Mesothelial cell of epicardium (in vitro differentiated cells): Measurements from ENCODE around the gene URB2. TPM values are rescaled to one million over a fixed set of nuclear protein-coding genes. Genes with fewer than 3 reads are reported as not detected.

ENCODE experiments used
- DNase-seq, 2 experiments: peaks; one replicate each; pipeline ENCODE4 v3.0.0; 2021; ENCODE audit warnings: low spot score in 2 of 2; ENCODE audit not compliant: unreplicated experiment in 2 of 2
- H3K27ac Mint-ChIP-seq: 2 replicates; pipeline ENCODE4 v1.8.0; 2021; ENCODE audit warnings: mixed read lengths
- H3K27me3 Mint-ChIP-seq: 2 replicates; pipeline ENCODE4 v1.8.0; 2021; ENCODE audit warnings: low read depth, mixed read lengths
- H3K36me3 Mint-ChIP-seq: 2 replicates; pipeline ENCODE4 v1.8.0; 2021; ENCODE audit warnings: mixed read lengths
- H3K4me1 Mint-ChIP-seq: 2 replicates; pipeline ENCODE4 v1.8.0; 2021; ENCODE audit warnings: mixed read lengths
- H3K4me3 Mint-ChIP-seq: 2 replicates; pipeline ENCODE4 v1.8.0; 2021; ENCODE audit warnings: mild to moderate bottlenecking, moderate library complexity, mixed read lengths
- H3K9me3 Mint-ChIP-seq: 2 replicates; pipeline ENCODE4 v1.8.0; 2021; ENCODE audit warnings: mixed read lengths
- total RNA-seq: library from RNA; stranded (reverse); gene quantifications from 3 replicates; pipeline ENCODE4 v1.2.1, GENCODE V29; 2021
- TF ChIP-seq, protein P1 (sequence below): fragments of 200-600 bp; sonication (generic); IDR thresholded peaks from one replicate; pipeline ENCODE4 v1.5.0; 2021; ENCODE audit warnings: antibody characterized with exemption; ENCODE audit not compliant: unreplicated experiment

The URB2 gene
- total RNA-seq: 11.3 to 13.1 TPM (median 11.4 TPM) in 3 replicates

DNA sequence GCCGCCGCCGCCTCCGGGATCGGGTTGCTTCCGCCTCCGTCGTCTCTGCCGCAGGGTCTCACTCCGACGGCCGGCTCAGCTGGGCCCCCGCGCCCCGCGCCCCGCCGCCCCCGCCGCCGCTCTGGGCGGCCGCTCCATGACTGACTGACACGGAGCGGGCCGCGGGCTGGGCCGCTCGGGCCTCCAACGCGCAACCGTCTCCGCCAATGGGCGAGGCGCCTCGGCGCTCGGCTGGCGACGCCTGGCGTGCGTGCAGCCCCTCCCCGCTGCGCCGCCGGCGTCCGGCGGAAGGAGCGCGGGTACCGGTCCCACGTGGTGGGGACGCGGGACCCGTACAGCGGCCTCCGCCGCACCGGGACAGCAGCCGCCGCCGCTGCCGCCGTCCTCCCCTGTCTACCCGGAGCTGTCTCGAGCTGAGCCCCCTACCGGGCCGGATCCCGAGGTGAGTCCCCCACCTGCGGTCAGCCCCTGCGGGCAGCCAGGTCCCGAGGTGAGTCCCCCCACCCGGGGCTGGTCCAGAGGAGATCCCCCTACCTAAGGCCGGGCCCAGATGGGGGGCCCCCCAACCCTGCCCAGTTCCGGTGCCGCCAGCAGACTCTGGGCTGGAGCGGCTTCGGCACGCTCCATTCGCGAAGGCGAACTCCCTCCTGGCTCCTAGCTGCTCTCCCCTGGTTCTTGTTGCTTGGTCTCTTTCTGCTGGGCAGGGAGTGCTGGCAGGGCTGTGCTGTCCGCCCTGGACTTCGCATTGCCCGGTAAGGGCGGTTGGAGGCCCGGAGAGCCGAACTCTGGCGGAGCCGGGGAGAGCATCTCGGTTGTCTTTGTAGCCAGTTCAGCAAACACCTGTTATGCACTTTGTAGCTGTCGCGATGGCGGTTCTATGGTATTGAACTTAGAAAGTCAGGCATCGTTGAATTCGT lies at the start of gene URB2, which contains the start of gene TAF5L:
TSS of gene URB2 (plus strand) at position 333 of the 917 bp plus-strand sequence. CDS start 1,387 bp downstream, outside the sequence.
TSS of gene TAF5L (minus strand) at position 208 of the 917 bp plus-strand sequence. CDS start 11,640 bp downstream, outside the sequence.
- Mint-ChIP-seq H3K4me1 (peaks cover 26% of the 10 kb centered on the region), H3K9me3 (no peaks in the 10 kb centered on the region), H3K4me3 (peak within 1 kb of the TSS; percentile 98), H3K36me3 (no peaks in the 10 kb centered on the region), H3K27ac (peak within 1 kb of the TSS; percentile 98), H3K27me3 (no peaks in the 10 kb centered on the region)
- DNase-seq: peak; percentile 81 to 86
- TF ChIP-seq, protein P1, sequence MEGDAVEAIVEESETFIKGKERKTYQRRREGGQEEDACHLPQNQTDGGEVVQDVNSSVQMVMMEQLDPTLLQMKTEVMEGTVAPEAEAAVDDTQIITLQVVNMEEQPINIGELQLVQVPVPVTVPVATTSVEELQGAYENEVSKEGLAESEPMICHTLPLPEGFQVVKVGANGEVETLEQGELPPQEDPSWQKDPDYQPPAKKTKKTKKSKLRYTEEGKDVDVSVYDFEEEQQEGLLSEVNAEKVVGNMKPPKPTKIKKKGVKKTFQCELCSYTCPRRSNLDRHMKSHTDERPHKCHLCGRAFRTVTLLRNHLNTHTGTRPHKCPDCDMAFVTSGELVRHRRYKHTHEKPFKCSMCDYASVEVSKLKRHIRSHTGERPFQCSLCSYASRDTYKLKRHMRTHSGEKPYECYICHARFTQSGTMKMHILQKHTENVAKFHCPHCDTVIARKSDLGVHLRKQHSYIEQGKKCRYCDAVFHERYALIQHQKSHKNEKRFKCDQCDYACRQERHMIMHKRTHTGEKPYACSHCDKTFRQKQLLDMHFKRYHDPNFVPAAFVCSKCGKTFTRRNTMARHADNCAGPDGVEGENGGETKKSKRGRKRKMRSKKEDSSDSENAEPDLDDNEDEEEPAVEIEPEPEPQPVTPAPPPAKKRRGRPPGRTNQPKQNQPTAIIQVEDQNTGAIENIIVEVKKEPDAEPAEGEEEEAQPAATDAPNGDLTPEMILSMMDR: no peak

DNA sequence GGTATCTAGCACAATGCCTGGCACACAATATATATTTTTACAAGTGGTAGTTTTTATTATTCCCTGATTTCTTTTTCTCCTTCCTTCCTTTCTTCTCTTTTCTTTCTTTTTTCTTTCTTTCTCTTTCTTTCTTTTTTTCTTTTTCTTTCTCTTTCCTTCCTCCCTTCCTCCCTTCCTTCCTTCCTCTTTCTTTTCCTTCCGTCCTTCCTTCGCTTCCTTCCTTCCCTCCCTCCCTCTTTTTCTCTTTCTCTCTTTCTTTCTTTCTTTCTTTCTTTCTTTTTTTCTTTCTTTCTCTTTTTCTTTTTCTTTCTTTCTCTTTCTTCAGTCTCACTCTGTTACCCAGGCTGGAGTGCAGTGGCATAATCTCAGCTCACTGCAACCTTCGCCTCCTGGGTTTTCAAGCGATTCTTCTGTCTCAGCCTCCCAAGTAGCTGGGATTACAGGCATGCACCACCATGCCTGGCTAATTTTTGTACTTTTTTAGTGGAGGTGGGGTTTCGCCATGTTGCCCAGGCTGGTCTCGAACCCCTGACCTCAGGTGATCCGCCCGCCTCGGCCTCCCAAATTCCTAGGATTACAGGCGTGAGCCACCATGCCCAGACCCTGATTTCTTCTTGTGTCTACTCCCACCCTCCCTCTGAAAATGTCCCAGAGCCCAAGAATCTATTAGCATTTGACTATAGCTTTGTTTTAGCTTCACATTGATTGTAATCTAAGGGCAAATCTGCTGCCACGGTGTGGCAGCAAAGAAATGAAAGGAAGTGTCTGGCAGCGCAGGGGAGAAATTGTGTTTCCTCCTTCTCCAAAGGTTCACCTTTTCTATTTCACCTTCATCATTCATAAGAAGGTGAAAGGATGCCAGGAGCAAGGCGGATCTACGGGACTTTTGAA lies 47.6 kb upstream of the URB2 start:
- Mint-ChIP-seq H3K27me3 (no peaks in the 10 kb centered on the region), H3K27ac (peak overlapping the region; percentile 76), H3K4me1 (peaks cover 16% of the 10 kb centered on the region), H3K4me3 (no peak overlapping the region), H3K9me3 (no peaks in the 10 kb centered on the region), H3K36me3 (no peaks in the 10 kb centered on the region)
- TF ChIP-seq, protein P1: no peak
- DNase-seq: no peak

DNA sequence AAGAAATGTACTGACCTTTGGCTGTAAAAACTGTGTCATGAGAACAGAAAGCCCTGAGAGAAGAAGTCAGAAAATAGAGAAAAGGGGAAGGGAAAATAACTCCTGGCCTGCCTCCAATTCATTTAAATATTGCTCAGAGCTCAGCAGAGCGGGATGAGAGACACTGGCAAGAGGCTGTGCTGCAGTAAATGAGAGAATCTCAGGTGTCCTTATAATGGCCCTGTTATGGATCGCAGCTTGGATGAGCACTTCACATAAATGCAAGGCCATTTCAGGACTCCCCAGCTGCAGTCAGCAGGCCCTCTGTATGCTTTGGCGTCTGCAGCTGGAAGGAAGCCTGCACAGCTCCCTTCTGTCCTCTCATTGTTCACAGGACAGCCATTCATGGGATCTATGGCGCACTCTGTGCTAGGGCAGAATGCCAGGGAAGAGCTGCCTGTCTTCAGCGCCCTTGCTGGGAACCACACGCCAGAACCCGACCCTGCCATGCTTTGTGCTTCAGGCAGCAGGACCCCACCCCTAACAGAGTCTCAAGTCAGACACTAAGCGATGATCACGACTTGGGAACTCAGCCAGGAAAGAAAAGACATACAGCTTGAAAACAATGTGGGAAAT lies 46.9 kb upstream of the URB2 start:
- H3K36me3 Mint-ChIP-seq: no peaks in the 10 kb centered on the region
- H3K27ac Mint-ChIP-seq: peak overlapping the region; percentile 76

DNA sequence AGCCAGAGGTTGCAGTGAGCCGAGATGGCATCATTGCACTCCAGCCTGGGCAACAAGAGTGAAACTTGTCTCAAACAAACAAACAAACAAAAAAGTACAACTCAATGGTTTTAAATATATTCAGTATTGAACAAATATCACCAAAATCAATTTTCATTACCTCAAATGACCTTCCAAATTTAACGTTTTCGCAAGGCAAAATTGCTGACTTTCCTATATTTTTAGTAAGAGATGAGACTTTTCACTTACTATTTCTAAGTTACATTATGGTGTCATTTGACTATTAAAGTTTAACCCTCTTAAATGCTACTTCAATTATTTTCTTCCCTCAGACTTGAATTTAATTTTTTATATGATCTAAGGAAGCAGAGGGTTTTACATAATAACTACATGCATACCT lies 44.6 kb upstream of the URB2 start:
- Mint-ChIP-seq H3K4me3 (no peak overlapping the region), H3K27me3 (no peaks in the 10 kb centered on the region), H3K9me3 (no peaks in the 10 kb centered on the region), H3K4me1 (peaks cover 16% of the 10 kb centered on the region), H3K27ac (no peak overlapping the region), H3K36me3 (no peaks in the 10 kb centered on the region)
- no peak for DNase-seq
- TF ChIP-seq, protein P1: no peak

More for the DNA sequence above, 46.9 kb upstream of the URB2 start:
- TF ChIP-seq, protein P1: no peak
- H3K27me3 Mint-ChIP-seq: no peaks in the 10 kb centered on the region
- no peaks in the 10 kb centered on the region for H3K9me3 Mint-ChIP-seq
- DNase-seq: peak in 1 of 2 experiments; percentile 40
- peaks cover 16% of the 10 kb centered on the region for H3K4me1 Mint-ChIP-seq
- peak overlapping the region; percentile 5 for H3K4me3 Mint-ChIP-seq

DNA sequence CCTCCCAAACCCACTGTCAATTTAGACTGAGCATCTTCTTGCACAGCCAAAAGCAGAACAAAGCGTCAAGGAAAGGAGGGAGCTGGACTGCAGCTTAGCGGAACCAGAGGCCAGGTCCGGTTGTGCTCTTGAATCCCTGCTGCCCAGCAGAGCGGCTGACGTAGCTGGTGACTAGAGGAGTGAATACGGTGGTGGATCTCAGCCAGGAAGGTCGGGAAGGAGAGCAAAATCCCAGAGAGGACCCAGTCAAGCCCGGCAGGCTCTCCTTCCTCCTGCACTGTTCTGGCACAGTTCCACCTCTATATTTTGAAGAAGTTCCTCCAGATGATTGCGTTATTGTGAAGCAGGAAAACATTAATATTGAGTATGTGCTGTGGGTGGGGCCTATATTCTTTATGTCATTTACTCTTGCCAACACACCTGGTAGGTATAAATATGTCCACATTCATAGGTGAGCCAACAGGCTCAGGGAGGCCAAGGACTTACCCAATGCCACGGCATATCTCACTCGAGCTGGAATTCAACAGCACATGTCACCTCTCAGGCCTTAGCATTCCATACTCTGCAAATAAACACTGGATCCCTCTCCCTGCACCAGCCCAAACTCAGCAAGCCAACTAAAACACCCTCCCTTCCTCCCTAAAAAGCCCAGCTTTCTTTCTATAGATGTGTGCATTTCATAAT lies 43.9 kb upstream of the URB2 start:
- DNase-seq: no peak
- no peaks in the 10 kb centered on the region for H3K9me3 Mint-ChIP-seq
- H3K4me3 Mint-ChIP-seq: no peak overlapping the region
- no peaks in the 10 kb centered on the region for H3K36me3 Mint-ChIP-seq
- H3K27me3 Mint-ChIP-seq: no peaks in the 10 kb centered on the region
- TF ChIP-seq, protein P1: no peak
- H3K27ac Mint-ChIP-seq: no peak overlapping the region
- H3K4me1 Mint-ChIP-seq: peaks cover 16% of the 10 kb centered on the region
